ENCODE measurements around the gene OPCML.

OPCML gene

DNA sequence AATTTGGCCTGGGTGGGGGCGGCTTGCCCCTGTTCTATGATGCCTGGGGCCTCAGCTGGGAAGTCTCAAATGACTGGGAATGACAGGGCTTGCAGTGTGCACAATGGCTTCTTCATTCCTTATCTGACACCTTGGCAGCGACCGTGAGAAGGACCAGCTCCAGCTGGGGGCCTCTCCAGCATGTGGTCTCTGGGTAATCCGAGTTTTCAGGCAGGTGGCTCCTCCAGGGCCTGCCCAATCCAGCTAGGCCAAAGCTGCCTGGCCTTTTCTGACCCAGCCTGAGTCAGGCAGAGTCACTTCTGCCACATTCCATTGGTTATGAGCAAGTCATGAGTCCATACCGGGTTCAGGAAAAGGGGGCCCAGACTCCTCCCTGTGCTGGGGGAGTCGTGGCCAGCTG, 646.0 kb downstream of the OPCML start:
- no peak for TF ChIP-seq ZFX (IDR thresholded peaks at IDR 0.05; ENCODE audit: borderline replicate concordance)
- TF ChIP-seq, protein P1, sequence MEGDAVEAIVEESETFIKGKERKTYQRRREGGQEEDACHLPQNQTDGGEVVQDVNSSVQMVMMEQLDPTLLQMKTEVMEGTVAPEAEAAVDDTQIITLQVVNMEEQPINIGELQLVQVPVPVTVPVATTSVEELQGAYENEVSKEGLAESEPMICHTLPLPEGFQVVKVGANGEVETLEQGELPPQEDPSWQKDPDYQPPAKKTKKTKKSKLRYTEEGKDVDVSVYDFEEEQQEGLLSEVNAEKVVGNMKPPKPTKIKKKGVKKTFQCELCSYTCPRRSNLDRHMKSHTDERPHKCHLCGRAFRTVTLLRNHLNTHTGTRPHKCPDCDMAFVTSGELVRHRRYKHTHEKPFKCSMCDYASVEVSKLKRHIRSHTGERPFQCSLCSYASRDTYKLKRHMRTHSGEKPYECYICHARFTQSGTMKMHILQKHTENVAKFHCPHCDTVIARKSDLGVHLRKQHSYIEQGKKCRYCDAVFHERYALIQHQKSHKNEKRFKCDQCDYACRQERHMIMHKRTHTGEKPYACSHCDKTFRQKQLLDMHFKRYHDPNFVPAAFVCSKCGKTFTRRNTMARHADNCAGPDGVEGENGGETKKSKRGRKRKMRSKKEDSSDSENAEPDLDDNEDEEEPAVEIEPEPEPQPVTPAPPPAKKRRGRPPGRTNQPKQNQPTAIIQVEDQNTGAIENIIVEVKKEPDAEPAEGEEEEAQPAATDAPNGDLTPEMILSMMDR (IDR thresholded peaks at IDR 0.05) = no peak

DNA sequence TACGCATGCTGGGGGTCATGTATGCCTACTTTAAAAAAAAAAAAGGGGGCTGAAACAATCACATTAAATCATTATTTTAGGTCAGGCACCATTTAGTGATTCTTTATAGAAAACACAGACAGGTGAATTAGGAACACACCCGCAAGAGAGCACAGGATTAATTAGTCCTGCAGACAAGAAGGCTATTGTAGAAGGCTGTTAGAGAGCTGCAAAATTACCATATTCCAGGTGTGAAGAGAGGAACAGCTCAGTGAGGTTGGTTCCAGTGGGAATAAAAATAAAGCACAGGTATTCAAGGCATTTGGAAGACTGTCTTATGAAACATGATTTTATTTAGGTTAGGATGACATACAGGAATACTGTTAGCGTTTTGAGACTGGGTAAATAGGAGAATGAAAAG, 649.1 kb downstream of the OPCML start:
- no peak for TF ChIP-seq ZFX (IDR thresholded peaks at IDR 0.05; ENCODE audit: borderline replicate concordance)
- TF ChIP-seq, protein P1 (IDR thresholded peaks at IDR 0.05) = no peak

More for the DNA sequence above, 646.0 kb downstream of the OPCML start:
- no peak overlapping the region for H3K27ac ChIP-seq

DNA sequence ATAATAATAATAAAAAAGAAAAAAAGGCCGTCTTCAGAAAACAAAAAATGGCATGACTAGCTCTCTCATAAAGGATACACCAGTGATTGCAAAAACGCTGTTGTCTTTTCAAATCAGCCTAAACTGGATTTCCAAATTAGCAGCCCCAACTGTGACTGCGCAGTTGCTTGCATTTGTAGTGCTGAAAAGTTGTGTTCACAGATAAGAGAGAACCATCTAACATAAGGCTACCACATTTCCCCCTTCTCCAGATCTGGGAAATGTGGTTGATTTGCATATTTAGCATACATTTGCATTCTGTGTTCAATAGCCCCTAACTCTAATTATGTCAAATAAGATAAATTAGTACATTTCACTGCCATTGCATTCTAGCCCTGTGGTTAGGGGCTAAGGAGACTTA, 650.7 kb downstream of the OPCML start:
- H3K27ac ChIP-seq = no peak overlapping the region
- TF ChIP-seq ZFX (IDR thresholded peaks at IDR 0.05; ENCODE audit: borderline replicate concordance) = no peak
- TF ChIP-seq, protein P1 (IDR thresholded peaks at IDR 0.05) = no peak

More for the DNA sequence above, 649.1 kb downstream of the OPCML start:
- H3K27ac ChIP-seq = no peak overlapping the region

DNA sequence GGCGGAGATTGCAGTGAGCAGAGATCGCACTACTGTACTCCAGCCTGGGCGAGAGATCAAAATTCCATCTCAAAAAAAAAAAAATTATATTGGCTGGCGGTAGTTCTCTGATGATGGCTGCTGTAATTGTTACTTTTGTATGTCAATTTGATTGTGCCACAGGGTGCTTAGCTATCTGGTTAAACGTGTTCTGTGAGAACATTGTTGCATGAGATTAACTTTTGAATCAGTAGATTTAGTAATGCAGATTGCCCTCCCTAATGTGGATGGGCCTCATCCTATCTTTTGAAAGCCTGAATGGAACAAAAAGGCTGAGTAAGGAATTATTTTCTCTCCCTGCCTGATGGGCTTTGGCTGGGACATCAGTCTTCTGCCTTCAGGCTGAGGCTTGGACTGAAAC, 654.2 kb downstream of the OPCML start:
- H3K27ac ChIP-seq = no peak overlapping the region
- TF ChIP-seq, protein P1 (IDR thresholded peaks at IDR 0.05) = no peak
- TF ChIP-seq ZFX (IDR thresholded peaks at IDR 0.05; ENCODE audit: borderline replicate concordance) = no peak

DNA sequence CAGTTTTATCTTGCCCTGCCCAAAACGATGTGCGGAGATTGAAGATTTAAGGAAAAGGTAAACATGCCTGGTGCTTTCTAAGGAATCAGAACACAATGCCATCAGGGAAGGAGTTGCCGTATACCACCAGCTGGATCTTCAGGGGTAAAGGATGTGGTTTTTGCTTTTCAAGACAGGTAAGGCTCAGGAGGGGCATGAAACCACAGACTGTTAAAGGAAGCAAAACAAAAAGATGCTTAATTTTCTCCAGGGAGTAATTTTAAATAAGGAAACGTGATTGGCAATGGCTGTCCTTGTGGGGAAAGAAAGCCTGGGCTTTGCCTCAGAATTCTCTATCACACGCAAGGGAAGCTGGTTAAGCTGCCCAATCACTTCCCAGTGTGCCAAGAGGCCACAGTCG, 655.6 kb downstream of the OPCML start:
- no peak overlapping the region for H3K27ac ChIP-seq
- TF ChIP-seq, protein P1 (IDR thresholded peaks at IDR 0.05) = no peak
- TF ChIP-seq ZFX (IDR thresholded peaks at IDR 0.05; ENCODE audit: borderline replicate concordance) = no peak

- TF ChIP-seq, protein P1 (IDR thresholded peaks at IDR 0.05) = no peak
- no peak for TF ChIP-seq ZFX (IDR thresholded peaks at IDR 0.05; ENCODE audit: borderline replicate concordance)
- H3K27ac ChIP-seq = no peak overlapping the region
These were observed 656.1 kb downstream of the OPCML start for GRCh38 chr11:132876239-132876638.

DNA sequence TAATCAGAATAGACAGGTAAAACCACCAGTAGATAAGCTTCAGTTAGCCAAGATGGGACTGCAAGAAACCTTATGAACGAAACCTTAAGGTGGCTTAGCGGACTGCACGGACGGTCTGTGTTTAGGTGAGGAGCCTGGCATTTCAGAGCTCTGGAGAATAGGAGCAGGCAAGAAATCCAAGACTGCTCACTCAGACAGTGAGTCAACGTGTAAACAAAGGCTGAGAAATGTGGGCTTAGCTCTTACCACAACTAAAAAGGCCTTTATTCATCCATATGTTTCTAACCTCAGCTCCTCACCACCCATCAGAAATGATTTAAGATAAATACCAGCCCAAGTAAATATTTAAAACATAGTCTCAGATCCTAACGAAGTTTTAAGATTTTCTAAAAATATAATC, 657.7 kb downstream of the OPCML start:
- no peak overlapping the region for H3K27ac ChIP-seq
- no peak for TF ChIP-seq ZFX (IDR thresholded peaks at IDR 0.05; ENCODE audit: borderline replicate concordance)
- TF ChIP-seq, protein P1 (IDR thresholded peaks at IDR 0.05) = no peak
